Measurements from ENCODE around the gene HAGHL.
"Not testable (repeated sequence)": the region's sequence is repeated elsewhere in the genome, so short reads cannot be mapped to it uniquely, and the experiment has no call there.

HAGHL gene

GRCh38 chr16:708959-709358 is 17.9 kb upstream of the HAGHL start:
- DNase-seq, result no peak

DNA sequence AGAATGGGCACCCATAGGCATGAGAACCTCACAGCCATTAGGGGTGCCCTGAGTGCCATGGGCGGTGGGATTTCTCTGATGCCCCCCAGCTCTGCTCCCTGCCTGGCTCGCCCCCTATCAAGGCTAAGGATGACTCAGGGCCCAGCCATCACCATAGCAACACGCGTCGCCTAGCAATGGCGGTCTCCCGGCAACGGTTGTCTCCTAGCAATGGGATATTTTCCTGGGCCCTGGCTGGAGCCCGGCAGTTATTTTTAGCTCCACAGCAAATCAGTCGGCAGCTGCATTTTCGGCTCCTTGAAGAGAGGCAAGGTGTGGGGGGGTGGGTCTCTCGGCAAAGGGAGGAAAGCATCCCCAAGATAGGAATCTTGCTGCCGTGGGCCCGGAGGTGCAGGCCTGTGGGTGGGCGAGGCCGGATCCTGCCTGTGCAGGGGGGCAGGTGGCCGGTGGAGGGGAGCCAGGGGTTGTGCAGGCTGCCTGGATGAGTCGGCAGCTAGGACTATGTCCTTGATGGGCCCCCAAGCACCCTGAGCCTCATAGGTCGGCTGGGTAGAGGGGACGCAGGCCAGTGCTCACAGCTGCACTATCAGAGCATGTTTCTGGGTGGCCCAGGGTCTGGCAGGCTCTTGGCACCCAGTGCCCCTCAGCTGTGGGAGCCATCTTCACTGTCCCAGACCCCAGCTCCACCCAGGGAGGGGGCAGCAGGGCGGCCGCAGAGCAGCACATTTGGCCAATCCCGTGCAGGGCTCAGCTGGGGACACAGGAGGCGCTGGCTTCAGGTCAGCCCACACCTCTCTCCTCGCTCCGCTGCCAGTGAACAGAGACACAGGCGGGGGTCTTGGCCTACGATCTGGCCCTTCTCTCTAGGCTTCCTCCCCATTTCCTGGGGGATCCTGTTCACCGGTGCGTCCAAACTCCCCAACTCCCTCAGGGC is 17.1 kb upstream of the HAGHL start:
- DNase-seq, result peak; percentile 77

GRCh38 chr16:710500-711075 is 16.3 kb upstream of the HAGHL start:
- no peak for DNase-seq

GRCh38 chr16:711084-711483 is 15.8 kb upstream of the HAGHL start:
- DNase-seq, result no peak

GRCh38 chr16:711548-712320 is 15.2 kb upstream of the HAGHL start:
- DNase-seq, result peak; percentile 24

DNA sequence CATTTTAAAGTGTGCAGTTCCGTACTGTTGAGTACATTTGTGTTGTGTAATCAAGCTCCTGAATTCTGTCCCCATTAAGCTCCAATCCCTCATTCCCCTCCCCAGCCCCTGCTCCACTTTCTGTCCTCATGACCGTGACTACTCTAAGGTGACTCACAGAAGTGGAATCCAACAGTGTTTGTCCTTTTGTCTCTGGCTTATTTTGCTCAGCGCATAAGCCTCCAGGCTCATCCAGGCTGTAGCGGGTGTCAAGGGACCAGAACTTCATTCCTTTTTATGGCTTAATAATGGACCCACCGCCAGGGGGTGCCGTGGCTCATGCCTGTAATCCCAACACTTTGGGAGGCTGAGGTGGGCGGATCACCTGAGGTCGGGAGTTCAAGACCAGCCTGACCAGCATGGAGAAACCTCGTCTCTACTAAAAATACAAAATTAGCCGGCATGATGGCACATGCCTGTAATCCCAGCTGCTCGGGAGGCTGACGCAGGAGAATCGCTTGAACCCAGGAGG is 14.1 kb upstream of the HAGHL start:
- DNase-seq, result not testable (repeated sequence)

DNA sequence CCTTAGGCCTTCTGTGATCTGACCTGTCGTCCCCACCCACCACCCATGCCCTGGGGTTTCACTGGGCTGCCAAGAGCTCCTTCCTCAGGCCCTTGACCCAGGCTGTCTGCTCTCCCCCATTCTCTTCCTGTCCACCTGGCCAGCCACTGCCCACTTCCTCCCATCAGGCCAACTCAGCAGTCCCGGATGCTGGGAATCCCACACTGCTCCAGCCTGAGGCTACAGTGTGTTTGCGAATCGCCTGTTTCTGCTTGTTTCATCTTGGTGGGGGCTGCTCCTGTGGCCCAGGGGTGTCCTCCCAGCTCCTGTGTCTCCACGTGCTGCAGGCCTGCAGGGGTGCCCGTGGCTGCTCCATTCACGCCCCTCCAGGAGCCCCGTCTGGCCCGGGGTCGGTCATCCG is 12.8 kb upstream of the HAGHL start:
- no peak for DNase-seq

DNA sequence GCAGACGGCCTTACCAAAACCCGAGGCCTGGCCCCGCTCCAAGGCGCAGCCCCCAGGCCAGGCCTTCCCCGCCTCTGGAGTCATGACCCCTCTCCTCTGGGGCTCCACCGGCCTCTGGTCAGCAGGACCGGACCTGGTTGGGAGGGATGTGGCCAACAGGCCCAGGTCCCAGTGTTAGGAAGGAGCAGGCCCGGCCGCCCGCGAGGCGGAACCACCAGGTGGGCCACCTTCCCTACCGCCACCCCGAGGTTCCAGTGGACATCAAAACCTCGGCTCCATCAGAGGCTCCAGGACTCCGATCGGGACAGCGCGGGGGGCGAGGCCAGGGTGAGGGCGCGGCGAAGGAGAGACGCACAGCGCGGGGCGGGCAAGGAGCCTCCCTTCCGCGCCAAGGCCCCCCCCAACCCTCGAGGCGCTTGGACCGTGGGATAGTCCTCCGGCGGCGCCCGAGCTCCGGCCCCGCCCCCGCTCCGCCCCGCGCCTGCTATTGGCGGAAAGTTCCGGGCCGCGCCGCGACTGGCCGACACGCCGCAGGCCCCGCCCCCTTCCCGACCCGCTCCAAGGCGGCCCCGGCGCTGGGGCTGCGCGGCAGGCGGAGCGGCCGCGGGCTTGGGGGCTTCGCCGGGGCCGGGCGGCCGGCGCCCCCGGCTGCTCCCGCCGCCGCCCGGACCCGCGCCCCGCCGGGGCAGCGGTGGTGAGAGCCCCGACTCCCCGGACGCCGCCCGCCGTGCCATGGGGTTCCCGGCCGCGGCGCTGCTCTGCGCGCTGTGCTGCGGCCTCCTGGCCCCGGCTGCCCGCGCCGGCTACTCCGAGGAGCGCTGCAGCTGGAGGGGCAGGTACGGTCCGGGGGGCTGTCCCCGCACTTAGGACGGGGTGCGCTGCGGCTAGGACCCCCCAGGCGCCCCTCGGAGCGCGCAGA is 12.1 kb upstream of the HAGHL start, which contains the start of gene METRN:
METRN (plus strand) TSS at position 561 of the 919 bp plus-strand sequence; CDS start at position 733, 172 bp downstream.
- peak; percentile 41 for DNase-seq

DNA sequence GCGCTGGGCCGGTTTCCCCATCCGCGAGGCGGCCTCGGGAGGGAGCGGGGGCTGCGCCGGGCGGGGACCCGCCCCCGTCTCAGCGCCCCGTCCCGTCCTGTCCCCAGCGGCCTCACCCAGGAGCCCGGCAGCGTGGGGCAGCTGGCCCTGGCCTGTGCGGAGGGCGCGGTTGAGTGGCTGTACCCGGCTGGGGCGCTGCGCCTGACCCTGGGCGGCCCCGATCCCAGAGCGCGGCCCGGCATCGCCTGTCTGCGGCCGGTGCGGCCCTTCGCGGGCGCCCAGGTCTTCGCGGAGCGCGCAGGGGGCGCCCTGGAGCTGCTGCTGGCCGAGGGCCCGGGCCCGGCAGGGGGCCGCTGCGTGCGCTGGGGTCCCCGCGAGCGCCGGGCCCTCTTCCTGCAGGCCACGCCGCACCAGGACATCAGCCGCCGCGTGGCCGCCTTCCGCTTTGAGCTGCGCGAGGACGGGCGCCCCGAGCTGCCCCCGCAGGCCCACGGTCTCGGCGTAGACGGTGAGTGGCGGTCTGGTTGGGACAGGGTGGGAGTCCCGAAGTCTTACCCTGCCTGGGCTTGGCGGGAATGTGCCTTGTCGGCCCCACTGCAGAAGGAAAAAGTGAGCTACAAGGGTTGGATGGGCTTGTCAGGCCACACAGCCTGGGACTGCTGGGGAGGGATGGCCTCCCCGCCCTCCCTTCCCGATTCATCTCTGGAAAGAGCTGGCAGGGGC is 11.3 kb upstream of the HAGHL start:
- no peak for DNase-seq

GRCh38 chr16:716200-716568 is 10.7 kb upstream of the HAGHL start:
- DNase-seq, result no peak

DNA sequence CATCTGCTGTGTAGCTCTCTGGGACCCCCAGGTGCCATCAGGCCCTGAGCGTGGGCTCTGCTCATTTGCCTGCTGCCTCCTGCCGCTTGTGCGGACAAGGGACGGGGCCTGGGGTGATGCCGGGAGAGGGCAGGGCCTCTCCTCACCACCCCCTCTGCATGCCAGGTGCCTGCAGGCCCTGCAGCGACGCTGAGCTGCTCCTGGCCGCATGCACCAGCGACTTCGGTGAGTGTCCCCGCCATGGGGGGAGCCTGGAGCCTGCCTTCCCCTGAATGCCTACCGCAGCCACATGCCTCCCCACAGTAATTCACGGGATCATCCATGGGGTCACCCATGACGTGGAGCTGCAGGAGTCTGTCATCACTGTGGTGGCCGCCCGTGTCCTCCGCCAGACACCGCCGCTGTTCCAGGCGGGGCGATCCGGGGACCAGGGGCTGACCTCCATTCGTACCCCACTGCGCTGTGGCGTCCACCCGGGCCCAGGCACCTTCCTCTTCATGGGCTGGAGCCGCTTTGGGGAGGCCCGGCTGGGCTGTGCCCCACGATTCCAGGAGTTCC is 10.1 kb upstream of the HAGHL start:
- DNase-seq, result no peak

DNA sequence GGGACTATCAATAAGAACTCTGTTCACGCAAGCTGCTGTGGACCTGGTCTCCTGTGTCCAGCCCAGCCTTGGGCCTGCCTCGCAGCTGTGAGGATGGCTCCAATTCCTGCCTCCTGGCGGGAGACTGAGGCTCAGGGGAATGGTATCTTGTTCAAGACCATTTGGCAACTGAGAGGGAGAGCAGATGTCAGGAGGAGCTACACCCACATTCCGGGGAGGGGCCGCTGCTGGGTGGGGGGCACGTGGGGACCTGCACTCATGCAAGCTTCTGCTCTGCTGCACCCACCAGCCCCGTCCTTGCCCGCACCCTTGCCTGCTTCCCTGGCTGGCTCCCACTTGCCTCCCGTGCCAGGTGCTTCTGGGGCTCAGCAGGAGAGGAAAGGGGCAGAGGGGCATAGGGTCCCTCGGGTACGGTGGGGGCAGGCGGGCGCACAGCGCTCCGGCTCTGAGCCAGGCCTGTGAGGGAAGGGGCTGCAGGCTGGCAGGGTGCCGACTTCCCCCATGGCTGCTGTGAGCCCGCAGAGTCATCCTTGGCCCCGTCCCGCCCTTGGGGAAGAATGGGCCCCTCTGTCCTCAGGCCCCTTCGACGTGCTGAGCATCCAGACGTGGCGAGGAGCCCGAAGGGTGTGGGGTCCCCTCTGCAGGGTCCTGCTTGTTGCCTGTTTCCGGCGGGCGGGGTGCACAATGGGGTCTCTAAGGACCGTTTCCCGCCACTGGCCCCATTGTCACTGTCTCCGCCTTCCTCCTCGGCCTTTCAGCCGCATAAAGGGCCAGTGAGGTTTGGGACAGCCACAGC is 9.3 kb upstream of the HAGHL start:
- no peak for DNase-seq

DNA sequence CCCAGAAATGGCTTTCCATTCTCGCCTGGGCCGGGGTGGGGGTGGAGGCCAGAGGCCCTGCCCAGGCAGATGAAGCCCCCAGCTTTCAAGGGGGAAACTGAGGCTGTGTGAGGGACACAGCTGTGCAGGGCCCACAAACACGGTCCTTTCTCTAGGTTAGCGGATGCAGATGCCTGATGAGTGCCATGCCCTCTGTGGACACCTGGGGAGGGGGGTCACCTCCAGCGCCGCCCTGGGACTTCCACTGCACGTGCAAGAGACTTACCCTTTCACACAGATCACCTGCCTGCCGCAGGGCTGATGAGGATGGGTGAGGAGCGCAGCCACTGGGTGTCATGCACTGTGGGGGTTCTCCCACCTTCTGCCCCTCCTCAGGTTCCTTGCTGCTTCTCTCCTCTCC is 8.5 kb upstream of the HAGHL start:
- no peak for DNase-seq

DNA sequence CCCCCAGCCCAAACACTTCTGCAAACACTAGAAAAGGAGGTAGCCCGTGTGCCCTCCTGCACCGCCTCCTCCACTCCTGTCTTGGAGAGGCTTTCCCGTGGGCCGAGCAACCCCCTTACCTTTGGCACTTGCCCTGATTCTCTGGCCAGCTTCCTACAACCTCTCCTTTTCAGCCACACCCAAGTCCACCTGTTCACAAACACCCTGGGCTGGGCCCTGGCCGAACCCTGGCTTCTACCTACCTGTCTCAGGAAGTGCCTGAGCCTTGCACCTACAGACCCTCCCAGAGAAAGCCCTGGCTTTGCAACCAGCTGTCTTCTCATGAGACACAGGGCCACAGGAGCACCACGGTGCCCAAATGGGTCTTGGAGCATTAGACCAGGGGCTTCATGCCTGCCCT is 8.0 kb upstream of the HAGHL start:
- DNase-seq, result no peak

- DNase-seq, result no peak
These were observed 7.0 kb upstream of the HAGHL start for GRCh38 chr16:719815-720446.

- no peak for DNase-seq
These were observed 6.4 kb upstream of the HAGHL start for GRCh38 chr16:720447-720989.

DNA sequence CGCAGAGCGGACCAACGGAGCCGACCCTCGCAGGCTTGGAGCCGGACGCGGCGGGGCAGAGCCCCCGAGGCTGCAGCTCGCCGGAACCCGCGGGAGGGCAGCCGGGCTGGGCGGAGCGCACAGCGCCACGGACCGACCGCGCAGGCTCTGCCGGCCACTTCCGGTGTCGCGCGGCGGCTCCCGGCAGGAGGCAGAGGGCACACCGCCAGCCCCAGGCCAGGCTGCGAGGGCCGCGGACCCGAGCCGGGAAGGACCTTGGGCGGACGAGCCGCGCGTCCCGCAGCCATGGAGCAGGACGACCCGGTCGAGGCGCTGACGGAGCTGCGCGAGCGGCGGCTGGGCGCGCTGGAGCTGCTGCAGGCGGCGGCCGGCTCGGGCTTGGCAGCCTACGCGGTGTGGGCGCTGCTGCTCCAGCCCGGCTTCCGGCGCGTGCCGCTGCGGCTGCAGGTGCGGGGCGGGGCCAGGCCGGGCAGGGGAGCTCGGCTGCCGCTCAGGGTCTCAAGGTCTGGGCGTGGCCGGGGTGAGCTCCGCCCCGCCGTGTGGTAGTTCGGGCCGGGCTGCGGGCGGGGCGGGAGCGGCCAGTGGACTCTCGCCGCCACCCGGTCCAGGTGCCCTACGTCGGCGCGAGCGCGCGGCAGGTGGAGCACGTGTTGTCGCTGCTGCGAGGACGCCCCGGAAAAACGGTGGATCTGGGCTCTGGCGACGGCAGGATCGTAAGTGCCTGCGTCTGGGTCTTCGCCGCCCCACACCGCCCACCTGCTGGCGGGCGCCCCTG is 5.7 kb upstream of the HAGHL start, which contains the start of gene ANTKMT:
ANTKMT (plus strand) TSS at position 157 of the 775 bp plus-strand sequence; CDS start at position 286, 129 bp downstream.
- peak; percentile 57 for DNase-seq

- DNase-seq, result no peak
These were observed 5.0 kb upstream of the HAGHL start for GRCh38 chr16:721765-722540.

Data from NCI-H1105 (cell line).